SK-N-SH treated with all-trans-retinoic acid at 6 μM for 48 hours (cell line): ENCODE results near the gene ATP6V0E1.

Source experiments
- ATAC-seq: fragments of 200-7000 bp; cut with Tn5 transposase; 3 replicates; pipeline ENCODE4 v1.9.1; 2020; ENCODE audit warnings: mild to moderate bottlenecking, moderate library complexity
- BACH2 ChIP-seq: fragments of 250-450 bp; sonication (Bioruptor Pico); IDR thresholded peaks from 2 replicates; pipeline ENCODE4 v1.9.0; 2021; ENCODE audit warnings: mild to moderate bottlenecking, borderline replicate concordance
- CREB5 ChIP-seq: fragments of 250-450 bp; sonication (Bioruptor Pico); IDR thresholded peaks from 2 replicates; pipeline ENCODE4 v1.5.1; 2020; ENCODE audit warnings: low read depth, mild to moderate bottlenecking, moderate library complexity
- CSDC2 ChIP-seq: fragments of 250-450 bp; sonication (Bioruptor Pico); IDR thresholded peaks from 2 replicates; pipeline ENCODE4 v1.5.0; 2020; ENCODE audit warnings: mild to moderate bottlenecking, moderate library complexity
- CSRNP3 ChIP-seq: fragments of 250-450 bp; sonication (Bioruptor Pico); IDR thresholded peaks from 2 replicates; pipeline ENCODE4 v1.5.1; 2021; ENCODE audit warnings: mild to moderate bottlenecking, moderate library complexity
- ESRRG ChIP-seq: fragments of 250-450 bp; sonication (Bioruptor Pico); IDR thresholded peaks from 2 replicates; pipeline ENCODE4 v1.6.1; 2021; ENCODE audit warnings: mild to moderate bottlenecking
- GLIS3 ChIP-seq: fragments of 250-450 bp; sonication (Bioruptor Pico); IDR thresholded peaks from 2 replicates; pipeline ENCODE4 v1.5.0; 2020; ENCODE audit warnings: mild to moderate bottlenecking, moderate library complexity
- ISL1 ChIP-seq: fragments of 250-450 bp; sonication (Bioruptor Pico); IDR thresholded peaks from 2 replicates; pipeline ENCODE4 v2.1.2; 2022; ENCODE audit warnings: mild to moderate bottlenecking, moderate library complexity
- OSR1 ChIP-seq: fragments of 250-450 bp; sonication (Bioruptor Pico); IDR thresholded peaks from 2 replicates; pipeline ENCODE4 v1.8.0; 2022; ENCODE audit warnings: moderate library complexity, mild to moderate bottlenecking, inconsistent platforms
- PPARA ChIP-seq: fragments of 250-450 bp; sonication (Bioruptor Pico); IDR thresholded peaks from 2 replicates; pipeline ENCODE4 v1.5.0; 2020; ENCODE audit warnings: mild to moderate bottlenecking, borderline replicate concordance
- RARB ChIP-seq: fragments of 250-450 bp; sonication (Bioruptor Pico); IDR thresholded peaks from 2 replicates; pipeline ENCODE4 v1.8.0; 2021; ENCODE audit warnings: mild to moderate bottlenecking, moderate library complexity
- TCF4 ChIP-seq: fragments of 250-450 bp; sonication (Bioruptor Pico); IDR thresholded peaks from 2 replicates; pipeline ENCODE4 v1.8.0; 2021; ENCODE audit warnings: mild to moderate bottlenecking, moderate library complexity, borderline replicate concordance
- TSHZ2 ChIP-seq: fragments of 250-450 bp; sonication (Bioruptor Pico); IDR thresholded peaks from 2 replicates; pipeline ENCODE4 v1.5.0; 2020; ENCODE audit warnings: mild to moderate bottlenecking, moderate library complexity
- ZC3H10 ChIP-seq: fragments of 250-450 bp; sonication (Bioruptor Pico); IDR thresholded peaks from 2 replicates; pipeline ENCODE4 v1.5.1; 2021; ENCODE audit warnings: mild to moderate bottlenecking, moderate library complexity
- ZFP3 ChIP-seq: fragments of 250-450 bp; sonication (Bioruptor Pico); IDR thresholded peaks from 2 replicates; pipeline ENCODE4 v1.5.0; 2020; ENCODE audit warnings: mild to moderate bottlenecking, moderate library complexity
- ZFP30 ChIP-seq: fragments of 450-650 bp; formaldehyde crosslinking; IDR thresholded peaks from 2 replicates; pipeline ENCODE4 v1.5.0; 2022; ENCODE audit warnings: mild to moderate bottlenecking, moderate library complexity
- ZNF8 ChIP-seq: fragments of 450-650 bp; formaldehyde crosslinking; IDR thresholded peaks from 2 replicates; pipeline ENCODE4 v1.5.0; 2020; ENCODE audit warnings: mild to moderate bottlenecking, moderate library complexity
- TF ChIP-seq, protein P1 (sequence below): fragments of 250-450 bp; sonication (Bioruptor Pico); IDR thresholded peaks from 2 replicates; pipeline ENCODE4 v1.8.0; 2021; ENCODE audit warnings: low read depth, mild to moderate bottlenecking, moderate library complexity, borderline replicate concordance

ATP6V0E1 gene

DNA sequence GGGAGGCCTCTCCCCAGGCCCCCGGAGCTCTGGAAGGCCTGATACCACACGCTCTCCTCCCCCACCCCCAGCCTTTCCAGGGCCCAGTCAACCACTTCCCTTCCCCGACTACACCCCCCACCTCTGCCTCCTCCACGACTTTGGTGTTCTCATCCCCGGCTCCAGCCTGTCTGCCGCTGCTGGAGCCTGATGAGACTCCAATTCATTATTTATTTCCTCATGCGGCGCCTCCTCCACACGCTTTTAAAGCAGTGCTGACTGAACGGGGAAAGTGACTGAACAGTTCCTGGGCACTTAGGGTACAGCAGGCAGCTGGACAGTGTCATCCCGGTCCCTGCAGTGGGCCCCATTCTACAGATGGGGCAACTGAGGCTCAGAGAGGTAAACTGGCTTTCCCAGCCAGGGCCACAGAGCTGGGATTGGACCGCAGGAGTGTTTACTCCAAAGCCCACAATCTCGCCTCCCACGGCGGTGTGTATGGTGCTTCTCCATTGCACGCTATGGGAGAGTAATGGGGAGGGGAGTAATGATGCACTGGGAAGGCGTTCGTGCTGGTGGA lies 40.2 kb upstream of the ATP6V0E1 start:
- peak; percentile 89 for ATAC-seq
- TF ChIP-seq CSRNP3 (CRISPR knock-in tag) (no peak), ZFP30 (no peak), RARB (CRISPR knock-in tag) (no peak), OSR1 (CRISPR knock-in tag) (no peak), TSHZ2 (CRISPR knock-in tag) (no peak), ZNF8 (no peak; the same call in 1 of the 2 replicates), GLIS3 (CRISPR knock-in tag) (no peak), PPARA (CRISPR knock-in tag) (no peak), ISL1 (peak; percentile 70), CSDC2 (CRISPR knock-in tag) (peak; percentile 62; the same call in 1 of the 2 replicates), ZFP3 (CRISPR knock-in tag) (peak; percentile 58; the same call in 1 of the 2 replicates), ZC3H10 (CRISPR knock-in tag) (0 out of 2 replicates have a peak, but pooled peaks have one; percentile 18)
- TF ChIP-seq, protein P1, sequence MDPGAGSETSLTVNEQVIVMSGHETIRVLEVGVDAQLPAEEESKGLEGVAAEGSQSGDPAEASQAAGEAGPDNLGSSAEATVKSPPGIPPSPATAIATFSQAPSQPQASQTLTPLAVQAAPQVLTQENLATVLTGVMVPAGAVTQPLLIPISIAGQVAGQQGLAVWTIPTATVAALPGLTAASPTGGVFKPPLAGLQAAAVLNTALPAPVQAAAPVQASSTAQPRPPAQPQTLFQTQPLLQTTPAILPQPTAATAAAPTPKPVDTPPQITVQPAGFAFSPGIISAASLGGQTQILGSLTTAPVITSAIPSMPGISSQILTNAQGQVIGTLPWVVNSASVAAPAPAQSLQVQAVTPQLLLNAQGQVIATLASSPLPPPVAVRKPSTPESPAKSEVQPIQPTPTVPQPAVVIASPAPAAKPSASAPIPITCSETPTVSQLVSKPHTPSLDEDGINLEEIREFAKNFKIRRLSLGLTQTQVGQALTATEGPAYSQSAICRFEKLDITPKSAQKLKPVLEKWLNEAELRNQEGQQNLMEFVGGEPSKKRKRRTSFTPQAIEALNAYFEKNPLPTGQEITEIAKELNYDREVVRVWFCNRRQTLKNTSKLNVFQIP, result no peak
- TF ChIP-seq, all 23 proteins: peak for 4

DNA sequence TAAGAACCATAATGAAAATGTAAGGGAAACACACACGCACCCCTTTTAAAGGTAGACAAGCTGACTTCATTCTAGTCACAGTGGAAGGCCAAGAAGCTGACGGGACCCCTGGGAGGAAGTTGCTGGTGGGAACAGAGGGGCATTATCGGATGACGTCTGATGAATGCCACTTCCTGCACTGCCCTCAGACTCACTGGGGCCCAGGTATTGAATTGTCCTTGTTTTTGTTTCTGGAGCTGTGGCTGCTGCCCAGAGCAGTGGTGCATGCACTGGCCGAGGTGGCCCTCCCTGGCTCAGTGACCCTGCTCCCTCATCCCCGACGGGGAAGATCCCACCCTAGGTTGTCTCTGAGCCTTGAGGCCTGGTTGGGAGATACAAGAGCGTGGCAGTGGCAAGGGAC lies 39.7 kb upstream of the ATP6V0E1 start:
- peak; percentile 3; the same call in 1 of the 3 replicates for ATAC-seq
- TF ChIP-seq ZC3H10 (CRISPR knock-in tag), result no peak
- TF ChIP-seq GLIS3 (CRISPR knock-in tag), result no peak
- TF ChIP-seq TCF4 (CRISPR knock-in tag), result no peak

DNA sequence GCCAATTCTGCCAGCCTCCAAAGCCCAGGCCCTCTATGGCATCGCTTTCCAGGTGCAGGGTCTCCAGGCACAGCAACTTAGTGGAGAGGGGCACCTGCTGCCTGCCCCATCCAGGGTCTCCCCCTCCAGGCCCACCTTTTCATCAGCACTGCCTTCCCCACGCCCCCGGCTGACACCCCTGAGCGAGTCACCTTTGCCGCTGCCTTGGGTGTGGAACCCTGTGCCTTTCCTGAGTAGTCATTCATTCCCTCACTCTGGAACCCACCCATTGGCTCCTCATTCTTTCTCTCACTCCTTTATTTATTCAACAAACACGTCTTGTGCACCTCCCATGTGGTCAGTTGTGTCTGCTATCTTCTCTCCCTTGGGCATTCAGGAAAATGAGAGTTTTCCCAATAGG lies 38.8 kb upstream of the ATP6V0E1 start:
- no peak for ATAC-seq

More for the DNA sequence above, 38.8 kb upstream of the ATP6V0E1 start:
- TF ChIP-seq ESRRG, result no peak
- TF ChIP-seq CREB5, result no peak
- TF ChIP-seq TSHZ2 (CRISPR knock-in tag), result no peak
- TF ChIP-seq CSRNP3 (CRISPR knock-in tag), result no peak
- no peak for TF ChIP-seq ZFP30
- TF ChIP-seq CSDC2 (CRISPR knock-in tag), result no peak
- no peak for TF ChIP-seq PPARA (CRISPR knock-in tag)
- no peak for TF ChIP-seq BACH2
